Endothelial cell of umbilical vein (primary cell): ENCODE results near the gene CNTNAP1.

ENCODE experiments used
- CTCF ChIP-seq, 2 donors: IDR thresholded peaks; 1 replicate in 1 of 2; 2 replicates in 1 of 2; pipeline ENCODE4 v1.5.1; 2011; ENCODE audit warnings: low read length in 2 of 2, mild to moderate bottlenecking in 2 of 2, moderate library complexity in 2 of 2, control low read depth in 1 of 2, inconsistent platforms in 1 of 2, low read depth in 1 of 2; ENCODE audit not compliant: insufficient read depth in 1 of 2; ENCODE audit errors: extremely low read depth in 1 of 2
- EZH2 ChIP-seq: IDR thresholded peaks from 2 replicates; pipeline ENCODE4 v1.6.1; 2012; ENCODE audit warnings: borderline replicate concordance, low read depth, mild to moderate bottlenecking, moderate library complexity, low read length, inconsistent platforms; ENCODE audit not compliant: severe bottlenecking
- FOS ChIP-seq: IDR thresholded peaks from 2 replicates; pipeline ENCODE4 v1.6.1; 2011; ENCODE audit warnings: mild to moderate bottlenecking, low read length, moderate library complexity, borderline replicate concordance; ENCODE audit not compliant: insufficient read depth
- GATA2 ChIP-seq: IDR thresholded peaks from 2 replicates; pipeline ENCODE4 v1.7.0; 2011; ENCODE audit warnings: low read depth, mild to moderate bottlenecking, moderate library complexity, mixed read lengths, low read length; ENCODE audit not compliant: insufficient read length, insufficient read depth
- JUN ChIP-seq: IDR thresholded peaks from 2 replicates; pipeline ENCODE4 v1.6.1; 2011; ENCODE audit warnings: borderline replicate concordance, low read depth; ENCODE audit not compliant: insufficient read length, insufficient read depth
- MYC ChIP-seq: IDR thresholded peaks from one replicate; pipeline ENCODE4 v1.6.1; 2011; ENCODE audit warnings: mild to moderate bottlenecking, low read depth, low read length
- POLR2A ChIP-seq: IDR thresholded peaks from 2 replicates; pipeline ENCODE4 v1.6.1; 2012; ENCODE audit warnings: low read depth, mild to moderate bottlenecking, control low read depth, low read length
- POLR2AphosphoS5 ChIP-seq: IDR thresholded peaks from 2 replicates; pipeline ENCODE4 v1.6.1; 2012; ENCODE audit warnings: low read depth, mild to moderate bottlenecking, control low read depth, low read length, moderate library complexity; ENCODE audit not compliant: insufficient read depth
- TF ChIP-seq, protein P1 (sequence below): IDR thresholded peaks from 2 replicates; pipeline ENCODE4 v1.6.1; 2011; ENCODE audit not compliant: insufficient read depth, insufficient read length

GRCh38 chr17:42744806-42745617 lies 62.7 kb downstream of the CNTNAP1 start, which contains the start of gene EZH1:
- no peak for TF ChIP-seq CTCF (IDR thresholded peaks at IDR 0.05; ENCODE audit: extremely low read depth in 1 of 2, insufficient read depth in 1 of 2, low read depth in 1 of 2, low read length in 2 of 2)
- peak; percentile 52 for TF ChIP-seq POLR2AphosphoS5
- TF ChIP-seq POLR2A, result peak; percentile 58
- TF ChIP-seq EZH2, result no peak
- TF ChIP-seq, protein P1, sequence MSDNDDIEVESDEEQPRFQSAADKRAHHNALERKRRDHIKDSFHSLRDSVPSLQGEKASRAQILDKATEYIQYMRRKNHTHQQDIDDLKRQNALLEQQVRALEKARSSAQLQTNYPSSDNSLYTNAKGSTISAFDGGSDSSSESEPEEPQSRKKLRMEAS, result peak; percentile 71
- TF ChIP-seq GATA2, result no peak
- TF ChIP-seq JUN, result no peak
- TF ChIP-seq FOS, result no peak
- TF ChIP-seq MYC, result no peak
